GM12891 (cell line): ENCODE measurements around the gene RHBG.

Experiments
- PAX5 ChIP-seq: IDR thresholded peaks from 2 replicates; pipeline ENCODE4 v1.6.1; 2011; ENCODE audit warnings: low read length, moderate library complexity, mild to moderate bottlenecking; ENCODE audit not compliant: insufficient read depth, severe bottlenecking
- POLR2A ChIP-seq: IDR thresholded peaks from 2 replicates; pipeline ENCODE4 v1.6.1; 2011; ENCODE audit warnings: low read depth, low read length, control low read depth
- POLR2AphosphoS5 ChIP-seq: IDR thresholded peaks from 2 replicates; pipeline ENCODE4 v1.6.1; 2011; ENCODE audit warnings: low read depth, low read length, control low read depth
- POU2F2 ChIP-seq: IDR thresholded peaks from 2 replicates; pipeline ENCODE4 v1.6.1; 2011; ENCODE audit warnings: low read depth, mild to moderate bottlenecking, control low read depth, low read length, moderate library complexity
- SPI1 ChIP-seq: IDR thresholded peaks from 2 replicates; pipeline ENCODE4 v1.6.1; 2011; ENCODE audit warnings: low read depth, low read length, control low read depth
- TAF1 ChIP-seq: IDR thresholded peaks from 2 replicates; pipeline ENCODE4 v1.6.1; 2011; ENCODE audit warnings: low read depth, low read length, control low read depth

DNA sequence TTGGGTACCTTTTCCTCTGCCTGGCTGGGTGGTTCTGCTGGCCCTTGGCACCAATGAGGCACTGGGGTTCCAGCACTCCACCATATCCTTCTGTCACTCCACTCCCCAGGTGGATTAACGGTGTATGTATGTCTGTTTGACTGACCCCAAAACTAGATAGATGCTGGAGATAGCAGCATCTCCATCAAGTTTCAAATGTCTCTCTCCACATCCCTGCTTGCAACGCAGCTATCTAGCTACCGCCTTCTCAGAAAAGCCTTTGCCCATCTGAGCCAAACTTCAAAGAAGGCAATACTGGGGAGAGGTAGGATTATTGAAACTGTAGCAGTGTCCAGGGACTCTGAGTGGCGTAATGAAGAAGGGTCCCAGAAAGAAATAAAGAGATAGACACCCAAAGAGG, 64.0 kb downstream of the RHBG start:
- no peak for TF ChIP-seq POLR2A
- no peak for TF ChIP-seq POLR2AphosphoS5
- TF ChIP-seq TAF1 = no peak
- no peak for TF ChIP-seq POU2F2
- TF ChIP-seq SPI1 = no peak
- no peak for TF ChIP-seq PAX5
